Measurements from ENCODE around the gene OR2S2. TPM values are rescaled to one million over a fixed set of nuclear protein-coding genes. Genes with fewer than 3 reads are reported as not detected.

OR2S2 gene
- total RNA-seq, 1 experiment from 2014 or later = not detected

DNA sequence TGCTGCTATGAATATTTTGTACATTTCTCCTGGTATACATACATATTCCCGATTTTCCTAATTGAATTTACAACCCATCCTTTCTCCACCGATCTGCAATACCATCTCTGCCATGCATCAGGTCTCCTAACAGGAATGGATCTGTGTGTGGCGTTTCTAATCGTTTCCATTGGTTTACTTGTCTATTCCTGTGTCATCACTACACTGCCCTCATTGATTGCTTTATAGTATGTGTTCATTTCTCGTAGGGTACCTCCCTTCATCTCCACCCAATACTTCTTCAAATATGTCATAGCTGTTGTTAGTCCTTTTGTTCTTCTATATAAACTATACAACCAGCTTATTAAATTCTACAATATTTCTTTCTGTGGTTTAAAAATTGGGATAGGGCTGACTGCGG lies 7.1 kb upstream of the OR2S2 start:
- TF ChIP-seq EZH2 (IDR thresholded peaks at IDR 0.05; ENCODE audit: borderline replicate concordance, low read depth, low read length, poor library complexity, severe bottlenecking) = no peak
- TF ChIP-seq, protein P1, sequence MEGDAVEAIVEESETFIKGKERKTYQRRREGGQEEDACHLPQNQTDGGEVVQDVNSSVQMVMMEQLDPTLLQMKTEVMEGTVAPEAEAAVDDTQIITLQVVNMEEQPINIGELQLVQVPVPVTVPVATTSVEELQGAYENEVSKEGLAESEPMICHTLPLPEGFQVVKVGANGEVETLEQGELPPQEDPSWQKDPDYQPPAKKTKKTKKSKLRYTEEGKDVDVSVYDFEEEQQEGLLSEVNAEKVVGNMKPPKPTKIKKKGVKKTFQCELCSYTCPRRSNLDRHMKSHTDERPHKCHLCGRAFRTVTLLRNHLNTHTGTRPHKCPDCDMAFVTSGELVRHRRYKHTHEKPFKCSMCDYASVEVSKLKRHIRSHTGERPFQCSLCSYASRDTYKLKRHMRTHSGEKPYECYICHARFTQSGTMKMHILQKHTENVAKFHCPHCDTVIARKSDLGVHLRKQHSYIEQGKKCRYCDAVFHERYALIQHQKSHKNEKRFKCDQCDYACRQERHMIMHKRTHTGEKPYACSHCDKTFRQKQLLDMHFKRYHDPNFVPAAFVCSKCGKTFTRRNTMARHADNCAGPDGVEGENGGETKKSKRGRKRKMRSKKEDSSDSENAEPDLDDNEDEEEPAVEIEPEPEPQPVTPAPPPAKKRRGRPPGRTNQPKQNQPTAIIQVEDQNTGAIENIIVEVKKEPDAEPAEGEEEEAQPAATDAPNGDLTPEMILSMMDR (conservative IDR thresholded peaks at IDR 0.05; ENCODE audit: low read depth, low read length) = no peak
- Histone ChIP-seq H3K27ac (ENCODE audit: low read depth, low read length, poor library complexity, severe bottlenecking) (no peak overlapping the region), H3K9me3 (ENCODE audit: low read depth, low read length, poor library complexity, severe bottlenecking) (no peaks in the 10 kb centered on the region), H3K4me3 (ENCODE audit: low read depth, low read length, poor library complexity, severe bottlenecking) (no peak overlapping the region), H3K27me3 (replicated peaks; ENCODE audit: insufficient read depth, low read depth, low read length, poor library complexity) (peaks cover 53% of the 10 kb centered on the region), H3K4me1 (ENCODE audit: insufficient read depth, low read length, poor library complexity, severe bottlenecking) (no peaks in the 10 kb centered on the region), H3K36me3 (ENCODE audit: insufficient read depth, low read length, poor library complexity, severe bottlenecking) (no peaks in the 10 kb centered on the region)
- no TSS peak for BruUV-seq (replicated peaks)
- intact Hi-C loops (cut with micrococcal nuclease; ENCODE audit: unreplicated experiment) = no loop called here
- POLR2A ChIA-PET (ENCODE audit: low non-redundant PET) = no interaction called here
- DNase-seq (ENCODE audit: low spot score) = no peak
- CTCF ChIA-PET = no interaction called here

DNA sequence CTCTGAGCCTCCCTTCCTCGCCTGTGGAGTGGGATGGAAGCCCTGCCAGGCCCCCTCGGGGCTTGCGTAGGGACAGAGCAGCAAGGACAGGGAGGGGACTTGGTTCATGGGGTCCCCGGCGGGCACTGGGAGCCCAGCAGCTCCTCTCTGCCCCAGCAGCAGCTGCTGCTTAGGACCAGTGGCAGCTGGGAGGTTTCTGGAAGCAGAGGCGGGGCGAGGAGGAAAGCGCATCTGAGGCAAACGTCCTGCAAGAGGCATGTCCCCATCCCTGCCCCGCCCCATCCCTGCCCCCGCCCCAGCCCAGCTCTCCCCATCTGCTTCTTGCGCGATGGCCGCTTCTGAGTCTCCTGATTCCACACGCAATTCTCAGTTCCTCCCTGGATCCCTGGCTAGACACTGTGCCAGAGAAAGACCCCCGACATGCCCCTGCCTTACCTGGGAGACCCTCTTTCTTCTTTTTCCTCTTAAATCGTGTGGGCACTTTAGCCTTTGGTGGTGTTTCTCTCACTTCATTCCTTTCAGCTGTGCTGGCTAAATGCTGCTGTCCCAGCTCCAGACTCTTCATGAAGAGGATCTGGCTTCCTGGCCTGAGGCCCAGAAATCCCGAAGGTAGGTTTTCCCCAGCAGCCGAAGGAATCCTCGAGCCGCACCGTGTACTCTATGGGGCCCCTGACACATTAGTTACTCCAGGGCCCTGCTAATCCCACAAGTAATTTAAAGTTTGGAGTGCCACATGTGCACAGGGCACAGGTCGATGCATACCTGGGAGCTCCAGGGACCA lies 4.4 kb upstream of the OR2S2 start:
- no TSS peak for BruUV-seq (replicated peaks)
- H3K27ac ChIP-seq (ENCODE audit: low read depth, low read length, poor library complexity, severe bottlenecking) = no peak overlapping the region
- CTCF ChIA-PET = no interaction called here
- no peak for DNase-seq (ENCODE audit: low spot score)
- intact Hi-C loops (cut with micrococcal nuclease; ENCODE audit: unreplicated experiment) = no loop called here
- no peak overlapping the region for H3K4me3 ChIP-seq (ENCODE audit: low read depth, low read length, poor library complexity, severe bottlenecking)
- peaks cover 35% of the 10 kb centered on the region for H3K27me3 ChIP-seq (replicated peaks; ENCODE audit: insufficient read depth, low read depth, low read length, poor library complexity)
- POLR2A ChIA-PET (ENCODE audit: low non-redundant PET) = no interaction called here
- H3K4me1 ChIP-seq (ENCODE audit: insufficient read depth, low read length, poor library complexity, severe bottlenecking) = no peaks in the 10 kb centered on the region
- TF ChIP-seq, protein P1 (conservative IDR thresholded peaks at IDR 0.05; ENCODE audit: low read depth, low read length) = no peak
- no peak for TF ChIP-seq EZH2 (IDR thresholded peaks at IDR 0.05; ENCODE audit: borderline replicate concordance, low read depth, low read length, poor library complexity, severe bottlenecking)
- no peaks in the 10 kb centered on the region for H3K36me3 ChIP-seq (ENCODE audit: insufficient read depth, low read length, poor library complexity, severe bottlenecking)
- H3K9me3 ChIP-seq (ENCODE audit: low read depth, low read length, poor library complexity, severe bottlenecking) = no peaks in the 10 kb centered on the region

DNA sequence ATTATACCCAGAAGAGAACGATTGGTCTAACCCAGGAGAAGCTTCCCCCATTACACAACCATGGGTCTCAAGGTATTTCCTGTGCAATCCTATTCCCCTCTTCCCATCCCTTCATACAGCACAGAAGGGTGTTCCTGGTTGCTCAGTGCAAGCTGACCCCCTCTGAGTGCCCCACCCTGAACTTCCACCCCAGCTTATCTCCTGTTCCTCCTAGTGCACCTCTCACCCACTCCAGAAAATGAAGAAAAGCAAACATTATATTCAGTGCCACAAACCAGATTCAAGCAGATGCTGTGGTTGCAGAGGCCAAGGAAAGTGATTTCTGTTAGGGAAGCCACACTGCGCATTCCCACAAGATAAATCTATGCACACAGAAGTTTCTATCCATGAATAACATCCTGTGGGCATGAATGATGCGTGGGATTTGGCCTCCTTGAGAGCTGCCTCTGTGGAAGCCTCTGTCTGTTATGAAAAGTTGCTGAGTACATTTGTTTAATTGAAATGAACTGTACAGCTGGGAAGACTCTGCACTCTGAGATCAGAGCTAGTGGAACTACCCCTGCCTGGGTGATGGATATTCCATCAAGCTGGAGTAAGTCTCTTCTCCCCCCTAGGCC lies 2.2 kb upstream of the OR2S2 start:
- no peaks in the 10 kb centered on the region for H3K4me1 ChIP-seq (ENCODE audit: insufficient read depth, low read length, poor library complexity, severe bottlenecking)
- no peaks in the 10 kb centered on the region for H3K9me3 ChIP-seq (ENCODE audit: low read depth, low read length, poor library complexity, severe bottlenecking)
- no peaks in the 10 kb centered on the region for H3K36me3 ChIP-seq (ENCODE audit: insufficient read depth, low read length, poor library complexity, severe bottlenecking)
- CTCF ChIA-PET = no interaction called here
- no peak overlapping the region for H3K27ac ChIP-seq (ENCODE audit: low read depth, low read length, poor library complexity, severe bottlenecking)
- POLR2A ChIA-PET (ENCODE audit: low non-redundant PET) = no interaction called here
- H3K4me3 ChIP-seq (ENCODE audit: low read depth, low read length, poor library complexity, severe bottlenecking) = no peak overlapping the region
- BruUV-seq (replicated peaks) = no TSS peak
- peaks cover 25% of the 10 kb centered on the region for H3K27me3 ChIP-seq (replicated peaks; ENCODE audit: insufficient read depth, low read depth, low read length, poor library complexity)
- DNase-seq (ENCODE audit: low spot score) = no peak
- intact Hi-C loops (cut with micrococcal nuclease; ENCODE audit: unreplicated experiment) = no loop called here
- TF ChIP-seq EZH2 (IDR thresholded peaks at IDR 0.05; ENCODE audit: borderline replicate concordance, low read depth, low read length, poor library complexity, severe bottlenecking) = no peak
- TF ChIP-seq, protein P1 (conservative IDR thresholded peaks at IDR 0.05; ENCODE audit: low read depth, low read length) = no peak

Data from A673 (cell line).